HFFc6 (cell line): ENCODE measurements around the gene PBLD. TPM values are rescaled to one million over a fixed set of nuclear protein-coding genes. Genes with fewer than 3 reads are reported as not detected.

Source experiments
- DNase-seq: peaks from one replicate; pipeline ENCODE4 v3.0.0-alpha.2; 2018
- H3K27ac Mint-ChIP-seq: 2 replicates; pipeline ENCODE4 v1.8.0; 2020; ENCODE audit warnings: mild to moderate bottlenecking, mixed read lengths
- H3K27me3 Mint-ChIP-seq: 2 replicates; pipeline ENCODE4 v1.8.0; 2021; ENCODE audit warnings: mild to moderate bottlenecking, moderate library complexity, mixed read lengths; ENCODE audit not compliant: insufficient read depth
- H3K36me3 Mint-ChIP-seq: 2 replicates; pipeline ENCODE4 v1.8.0; 2021; ENCODE audit warnings: low read depth, mixed read lengths
- H3K4me1 Mint-ChIP-seq: 2 replicates; pipeline ENCODE4 v1.8.0; 2020; ENCODE audit warnings: low read depth, mixed read lengths
- H3K4me3 Mint-ChIP-seq: 2 replicates; pipeline ENCODE4 v1.8.0; 2020; ENCODE audit warnings: mild to moderate bottlenecking, moderate library complexity, mixed read lengths
- H3K9me3 Mint-ChIP-seq: 2 replicates; pipeline ENCODE4 v1.8.0; 2020; ENCODE audit warnings: mild to moderate bottlenecking, mixed read lengths
- total RNA-seq, 6 experiments: library from RNA; stranded (reverse); fragmentation: NEBNext Ultra II Directional; extraction: Animal tissue kit (Norgen Biotek cat#: 25700); gene quantifications; 2 replicates in 1 of 6; 3 replicates in 5 of 6; pipeline ENCODE4 v1.2.3, GENCODE V29; 2021
- TF ChIP-seq, protein P1 (sequence below): fragments of 200-600 bp; sonication (generic); IDR thresholded peaks from 2 replicates; pipeline ENCODE4 v1.5.0; 2021; ENCODE audit warnings: antibody characterized with exemption, mild to moderate bottlenecking

Gene PBLD
- total RNA-seq, 6 experiments from 2014 or later, result 9.9 to 13.6 (median 11.5) TPM

GRCh38 chr10:68275600-68276126 is 57.1 kb downstream of the PBLD start:
- Mint-ChIP-seq H3K9me3 (peaks cover 24% of the 10 kb centered on the region), H3K27me3 (peaks cover 3% of the 10 kb centered on the region; the same call in 1 of the 2 replicates), H3K36me3 (peaks cover 8% of the 10 kb centered on the region), H3K4me3 (no peak overlapping the region), H3K27ac (no peak overlapping the region), H3K4me1 (no peaks in the 10 kb centered on the region)
- DNase-seq, result no peak
- TF ChIP-seq, protein P1, sequence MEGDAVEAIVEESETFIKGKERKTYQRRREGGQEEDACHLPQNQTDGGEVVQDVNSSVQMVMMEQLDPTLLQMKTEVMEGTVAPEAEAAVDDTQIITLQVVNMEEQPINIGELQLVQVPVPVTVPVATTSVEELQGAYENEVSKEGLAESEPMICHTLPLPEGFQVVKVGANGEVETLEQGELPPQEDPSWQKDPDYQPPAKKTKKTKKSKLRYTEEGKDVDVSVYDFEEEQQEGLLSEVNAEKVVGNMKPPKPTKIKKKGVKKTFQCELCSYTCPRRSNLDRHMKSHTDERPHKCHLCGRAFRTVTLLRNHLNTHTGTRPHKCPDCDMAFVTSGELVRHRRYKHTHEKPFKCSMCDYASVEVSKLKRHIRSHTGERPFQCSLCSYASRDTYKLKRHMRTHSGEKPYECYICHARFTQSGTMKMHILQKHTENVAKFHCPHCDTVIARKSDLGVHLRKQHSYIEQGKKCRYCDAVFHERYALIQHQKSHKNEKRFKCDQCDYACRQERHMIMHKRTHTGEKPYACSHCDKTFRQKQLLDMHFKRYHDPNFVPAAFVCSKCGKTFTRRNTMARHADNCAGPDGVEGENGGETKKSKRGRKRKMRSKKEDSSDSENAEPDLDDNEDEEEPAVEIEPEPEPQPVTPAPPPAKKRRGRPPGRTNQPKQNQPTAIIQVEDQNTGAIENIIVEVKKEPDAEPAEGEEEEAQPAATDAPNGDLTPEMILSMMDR, result no peak

DNA sequence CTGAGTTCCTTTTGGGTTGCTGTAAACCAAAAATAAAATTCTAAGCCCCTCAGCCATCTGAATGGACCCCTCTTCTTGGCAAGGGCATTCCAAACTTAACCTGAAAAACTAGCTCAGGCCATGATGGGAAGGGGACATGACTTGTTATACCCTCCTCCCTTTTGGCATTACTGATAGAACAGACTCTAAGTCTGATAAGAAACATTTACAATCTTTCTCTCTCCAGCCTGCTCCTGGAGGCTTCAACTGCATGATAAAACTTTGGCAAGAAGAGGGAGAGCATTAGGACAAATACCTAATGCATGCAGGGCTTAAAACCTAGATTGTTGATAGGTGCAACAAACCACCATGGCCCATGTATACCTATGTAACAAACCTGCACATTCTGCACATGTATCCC is 59.9 kb downstream of the PBLD start:
- Mint-ChIP-seq H3K36me3 (peaks cover 8% of the 10 kb centered on the region), H3K4me3 (no peak overlapping the region), H3K27ac (no peak overlapping the region), H3K9me3 (peaks cover 11% of the 10 kb centered on the region), H3K27me3 (peaks cover 3% of the 10 kb centered on the region), H3K4me1 (no peaks in the 10 kb centered on the region)
- DNase-seq, result no peak
- TF ChIP-seq, protein P1, result no peak

DNA sequence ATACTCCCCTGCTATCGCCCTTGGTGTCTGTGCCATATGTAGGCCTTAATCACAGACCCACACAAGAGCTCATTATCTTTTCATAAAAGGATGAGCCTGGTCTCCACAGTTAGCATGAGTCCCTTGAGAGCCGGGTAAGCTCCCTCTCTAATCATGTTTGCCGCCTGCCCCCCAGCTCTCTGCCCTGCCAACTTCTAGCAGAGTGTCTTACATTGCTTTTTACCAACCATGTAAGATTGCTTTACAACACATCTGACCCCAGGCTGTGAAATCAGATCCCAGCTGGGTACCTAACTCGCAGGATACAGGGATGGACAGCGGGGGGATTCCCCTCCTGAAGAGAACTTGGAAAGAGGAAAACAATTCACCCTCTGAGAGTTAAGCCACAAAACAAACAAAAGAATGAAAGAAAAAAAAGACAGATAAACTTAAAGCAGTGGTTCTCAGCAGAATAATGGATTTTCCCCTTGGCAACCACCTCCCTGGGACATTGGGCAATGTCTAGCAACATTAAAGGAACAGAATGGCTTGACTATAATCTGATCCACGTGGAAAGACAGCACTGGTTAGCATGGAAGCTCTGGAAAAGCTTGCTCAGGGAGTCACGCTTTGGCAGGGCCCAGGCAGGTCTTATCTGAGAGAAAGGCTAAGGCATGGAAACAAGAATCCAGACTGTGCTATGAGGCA is 61.4 kb downstream of the PBLD start:
- peaks cover 3% of the 10 kb centered on the region for H3K27me3 Mint-ChIP-seq
- no peak overlapping the region for H3K4me3 Mint-ChIP-seq
- H3K27ac Mint-ChIP-seq, result no peak overlapping the region
- no peaks in the 10 kb centered on the region; the same call in 1 of the 2 replicates for H3K36me3 Mint-ChIP-seq
- DNase-seq, result no peak
- no peaks in the 10 kb centered on the region for H3K9me3 Mint-ChIP-seq
- no peaks in the 10 kb centered on the region for H3K4me1 Mint-ChIP-seq
- TF ChIP-seq, protein P1, result no peak

- no peak for DNase-seq
- TF ChIP-seq, protein P1, result no peak
- Mint-ChIP-seq H3K4me3 (no peak overlapping the region), H3K27me3 (peaks cover 3% of the 10 kb centered on the region), H3K36me3 (no peaks in the 10 kb centered on the region), H3K9me3 (peaks cover under 1% of the 10 kb centered on the region; the same call in 1 of the 2 replicates), H3K4me1 (no peaks in the 10 kb centered on the region), H3K27ac (no peak overlapping the region)
Observed at GRCh38 chr10:68269562-68270290, 63.0 kb downstream of the PBLD start.

- TF ChIP-seq, protein P1, result no peak
- H3K4me3 Mint-ChIP-seq, result no peak overlapping the region
- H3K4me1 Mint-ChIP-seq, result no peaks in the 10 kb centered on the region
- peaks cover 4% of the 10 kb centered on the region; the same call in 1 of the 2 replicates for H3K36me3 Mint-ChIP-seq
- H3K27ac Mint-ChIP-seq, result no peak overlapping the region
- H3K27me3 Mint-ChIP-seq, result peaks cover 18% of the 10 kb centered on the region
- H3K9me3 Mint-ChIP-seq, result peaks cover 5% of the 10 kb centered on the region; the same call in 1 of the 2 replicates
- DNase-seq, result no peak
Observed at GRCh38 chr10:68261132-68261856, 71.4 kb downstream of the PBLD start.
